Midbrain (tissue), 1 donor: ENCODE data around the gene FERD3L.

Experiments used
- DNase-seq: peaks from one replicate; lab custom pipeline; 2025; lab: John Stamatoyannopoulos, UW

The FERD3L gene

DNA sequence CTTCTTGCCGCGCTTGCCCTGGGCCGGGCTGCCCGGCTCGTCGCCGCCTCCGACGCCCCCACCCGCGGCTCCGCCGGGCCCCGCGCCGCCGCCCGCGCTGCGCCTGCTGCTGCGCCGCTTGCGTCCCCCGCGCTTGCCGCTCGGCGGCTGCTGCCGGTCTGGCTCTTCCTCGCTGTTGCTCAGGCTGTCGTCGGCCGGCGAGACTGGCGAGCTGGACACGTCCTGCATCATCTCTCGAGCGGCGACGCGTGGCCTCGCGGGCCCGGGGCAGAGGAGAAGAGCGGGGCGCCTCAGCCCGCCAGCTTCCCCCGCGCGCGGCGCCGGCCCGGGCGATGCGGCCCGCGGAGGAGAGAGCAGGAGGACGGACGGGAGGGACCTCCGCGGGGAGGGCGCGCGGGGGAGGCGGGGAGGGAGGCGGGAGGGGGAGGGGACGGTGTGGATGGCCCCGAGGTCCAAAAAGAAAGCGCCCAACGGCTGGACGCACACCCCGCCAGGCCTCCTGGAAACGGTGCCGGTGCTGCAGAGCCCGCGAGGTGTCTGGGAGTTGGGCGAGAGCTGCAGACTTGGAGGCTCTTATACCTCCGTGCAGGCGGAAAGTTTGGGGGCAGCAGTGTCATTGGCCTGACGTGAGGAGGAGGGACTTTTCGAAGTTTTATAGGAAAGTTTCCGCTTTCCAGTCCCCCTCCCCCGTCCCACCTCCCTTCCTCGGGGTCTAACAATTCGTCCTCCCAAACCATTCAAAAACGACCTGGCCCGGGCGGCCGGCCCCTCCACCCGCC lies 27.9 kb downstream of the FERD3L start, which contains the start of gene TWIST1:
TSS of gene TWIST1 (minus strand) at position 546 of the 779 bp plus-strand sequence. CDS start at position 231, 315 bp downstream.
- no peak for DNase-seq

DNA sequence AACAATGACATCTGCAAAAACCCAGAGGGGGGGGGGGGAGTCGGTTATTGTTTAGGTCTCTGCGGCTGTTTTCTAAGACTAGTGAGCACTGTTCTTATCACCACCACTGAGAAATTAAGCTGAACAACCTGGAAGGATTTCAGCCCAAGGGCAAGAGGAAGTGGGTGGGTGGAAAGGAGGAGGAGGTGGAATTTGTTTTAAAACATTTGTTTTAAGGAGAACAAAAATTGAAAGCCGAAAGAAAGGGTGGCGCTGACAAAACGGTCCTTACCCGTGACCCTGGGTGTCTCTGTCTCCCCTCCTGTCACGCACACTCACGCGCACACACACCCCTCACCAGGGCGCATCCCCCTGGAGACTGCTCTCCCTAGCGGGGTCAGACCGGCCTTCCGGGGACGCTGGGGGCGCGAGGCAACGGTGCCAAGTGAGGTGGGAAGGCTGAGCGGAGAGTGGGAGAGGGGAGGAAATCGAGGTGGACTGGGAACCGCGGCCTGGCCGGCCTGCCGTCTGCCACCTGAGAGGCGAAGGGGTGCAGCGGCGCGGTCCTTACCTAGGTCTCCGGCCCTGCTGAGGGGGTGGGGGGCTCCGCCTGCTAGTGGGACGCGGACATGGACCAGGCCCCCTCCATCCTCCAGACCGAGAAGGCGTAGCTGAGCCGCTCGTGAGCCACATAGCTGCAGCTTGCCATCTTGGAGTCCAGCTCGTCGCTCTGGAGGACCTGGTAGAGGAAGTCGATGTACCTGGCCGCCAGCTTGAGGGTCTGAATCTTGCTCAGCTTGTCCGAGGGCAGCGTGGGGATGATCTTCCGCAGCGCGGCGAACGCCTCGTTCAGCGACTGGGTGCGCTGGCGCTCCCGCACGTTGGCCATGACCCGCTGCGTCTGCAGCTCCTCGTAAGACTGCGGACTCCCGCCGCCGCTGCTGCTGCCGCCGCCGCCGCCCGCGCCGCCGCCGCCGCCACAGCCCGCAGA lies 28.8 kb downstream of the FERD3L start:
- DNase-seq, result no peak

DNA sequence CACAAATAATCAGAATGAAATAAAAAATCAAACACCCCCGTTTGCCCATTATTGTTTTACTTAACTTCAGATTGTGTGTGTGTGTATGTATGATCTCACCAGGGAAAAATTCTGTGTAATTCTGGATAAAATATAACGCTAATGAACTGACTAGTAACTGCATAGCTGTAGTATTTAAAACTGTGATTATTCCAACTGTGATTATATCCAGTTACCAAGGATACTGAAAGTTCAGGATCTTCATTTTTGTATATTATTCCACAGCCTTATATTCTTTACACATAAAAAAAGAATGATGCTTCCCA lies 30.7 kb downstream of the FERD3L start:
- no peak for DNase-seq

GRCh38 chr7:19113855-19114550 lies 31.2 kb downstream of the FERD3L start:
- no peak for DNase-seq

GRCh38 chr7:19113002-19113350 lies 32.2 kb downstream of the FERD3L start:
- DNase-seq, result no peak

DNA sequence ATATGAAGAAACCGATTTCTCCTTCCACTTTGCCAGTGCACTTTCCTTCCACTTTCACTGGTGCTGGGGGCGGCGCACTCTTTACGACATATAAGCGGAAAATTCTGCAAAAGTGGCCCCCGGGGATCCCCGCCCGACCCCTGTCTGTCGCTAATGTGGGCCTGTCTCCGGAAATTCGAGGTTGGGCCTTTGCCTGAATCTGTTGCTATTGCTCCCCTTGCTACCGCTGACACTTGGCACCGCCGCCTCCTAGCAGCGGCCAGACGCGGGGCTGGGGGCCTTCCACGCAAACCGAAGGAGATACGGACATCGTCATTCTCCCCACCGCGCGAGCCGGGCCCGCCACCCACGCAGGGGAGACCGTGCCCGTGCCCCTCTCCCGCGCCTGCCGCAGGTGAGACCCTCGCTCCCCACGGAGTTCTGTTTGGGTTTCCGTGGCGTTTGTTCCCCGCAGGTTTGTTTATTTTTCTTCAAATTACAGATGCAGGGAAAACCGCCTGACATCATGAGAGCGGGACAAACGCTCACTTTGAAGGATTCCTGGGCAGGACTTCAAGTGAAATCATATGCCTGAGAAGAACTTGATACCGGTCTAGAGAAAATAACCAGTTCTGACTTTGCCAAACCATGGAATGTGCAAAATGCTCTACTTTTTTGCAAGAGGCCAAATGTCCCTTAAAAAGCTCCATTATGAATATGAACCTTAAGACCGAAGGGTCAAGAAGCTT lies 32.8 kb downstream of the FERD3L start:
- no peak for DNase-seq

DNA sequence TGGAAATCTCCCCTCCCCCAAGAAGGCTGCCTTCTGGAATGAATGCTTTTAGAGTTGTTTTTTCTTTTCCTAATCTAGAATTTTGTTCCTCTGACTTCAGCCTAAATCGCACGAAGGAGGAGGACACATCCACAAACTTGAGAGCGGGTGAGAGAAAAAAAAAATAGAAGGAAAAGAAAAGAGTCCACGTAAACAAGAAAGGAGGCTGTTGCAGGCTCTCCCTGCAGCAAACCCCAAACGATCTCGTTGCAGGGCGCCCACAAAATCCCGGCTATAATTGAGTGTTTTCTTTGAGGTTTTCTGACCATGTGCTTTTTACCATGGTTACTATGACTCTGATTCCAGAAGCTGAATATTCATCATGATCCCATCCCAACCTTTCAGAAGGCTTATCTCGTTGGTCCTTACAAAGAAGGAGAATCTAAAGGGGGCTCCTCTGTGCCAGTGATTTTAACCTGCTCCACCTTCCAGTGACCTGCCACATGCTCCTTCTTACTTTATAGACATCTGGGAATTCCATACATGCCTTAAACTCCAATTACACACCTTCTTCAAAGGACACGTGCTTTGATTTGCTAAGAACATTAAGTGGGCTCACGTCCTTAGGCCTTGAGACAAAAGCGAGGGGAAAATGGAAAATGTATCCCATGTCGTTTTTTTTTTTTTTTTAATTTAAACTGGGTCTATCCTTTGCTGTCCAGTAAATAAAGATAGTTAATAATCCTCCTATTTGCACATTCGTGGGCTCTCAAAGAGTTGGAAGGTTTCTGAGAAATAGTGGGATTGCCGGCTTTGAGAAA lies 33.5 kb downstream of the FERD3L start:
- DNase-seq, result no peak

GRCh38 chr7:19110776-19111175 lies 34.4 kb downstream of the FERD3L start:
- no peak for DNase-seq

GRCh38 chr7:19110026-19110730 lies 35.0 kb downstream of the FERD3L start:
- DNase-seq, result no peak

DNA sequence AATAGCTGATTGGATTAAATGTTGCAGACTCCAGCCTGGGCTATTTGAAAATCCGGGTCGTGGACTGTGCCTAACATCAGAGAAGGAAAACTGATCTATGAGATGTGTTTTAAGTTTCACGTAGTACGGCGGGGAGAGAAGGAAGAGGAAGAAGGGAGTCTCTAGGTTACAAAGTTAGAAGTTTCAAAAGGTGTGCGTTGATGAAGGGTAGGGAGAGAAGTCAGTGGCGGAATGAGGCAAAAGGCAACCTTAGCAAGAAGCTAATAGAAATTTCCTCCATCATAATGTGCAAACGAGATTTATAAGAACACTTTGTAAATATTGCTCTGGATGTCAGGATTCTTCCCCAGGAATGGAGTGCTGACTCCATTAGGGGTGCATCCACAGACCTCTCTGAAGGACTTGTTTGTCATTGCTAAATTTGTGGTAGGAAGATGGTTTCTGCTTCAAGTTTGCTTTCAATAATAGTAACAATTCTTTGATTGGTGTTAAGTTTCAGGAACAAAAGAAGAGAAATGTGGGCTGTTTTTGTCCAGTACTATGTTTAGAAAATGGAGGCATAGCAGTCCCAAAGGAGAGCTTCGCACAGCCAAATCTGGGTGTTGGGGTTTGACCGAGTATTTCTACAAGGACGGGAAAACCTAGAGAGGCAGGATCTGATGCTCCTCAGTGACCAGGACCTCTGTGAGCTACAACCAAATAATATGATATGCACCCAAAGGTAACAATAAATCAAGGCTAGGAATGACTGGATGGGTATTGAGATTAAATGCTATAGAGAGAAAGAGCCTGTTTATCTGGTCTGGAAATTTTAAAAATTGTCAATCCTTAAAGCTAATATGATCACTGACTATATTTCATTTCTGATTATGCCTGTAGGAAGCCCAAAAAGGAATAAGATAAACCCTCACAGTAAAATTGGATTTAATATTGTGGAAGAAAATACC lies 35.9 kb downstream of the FERD3L start:
- no peak for DNase-seq

DNA sequence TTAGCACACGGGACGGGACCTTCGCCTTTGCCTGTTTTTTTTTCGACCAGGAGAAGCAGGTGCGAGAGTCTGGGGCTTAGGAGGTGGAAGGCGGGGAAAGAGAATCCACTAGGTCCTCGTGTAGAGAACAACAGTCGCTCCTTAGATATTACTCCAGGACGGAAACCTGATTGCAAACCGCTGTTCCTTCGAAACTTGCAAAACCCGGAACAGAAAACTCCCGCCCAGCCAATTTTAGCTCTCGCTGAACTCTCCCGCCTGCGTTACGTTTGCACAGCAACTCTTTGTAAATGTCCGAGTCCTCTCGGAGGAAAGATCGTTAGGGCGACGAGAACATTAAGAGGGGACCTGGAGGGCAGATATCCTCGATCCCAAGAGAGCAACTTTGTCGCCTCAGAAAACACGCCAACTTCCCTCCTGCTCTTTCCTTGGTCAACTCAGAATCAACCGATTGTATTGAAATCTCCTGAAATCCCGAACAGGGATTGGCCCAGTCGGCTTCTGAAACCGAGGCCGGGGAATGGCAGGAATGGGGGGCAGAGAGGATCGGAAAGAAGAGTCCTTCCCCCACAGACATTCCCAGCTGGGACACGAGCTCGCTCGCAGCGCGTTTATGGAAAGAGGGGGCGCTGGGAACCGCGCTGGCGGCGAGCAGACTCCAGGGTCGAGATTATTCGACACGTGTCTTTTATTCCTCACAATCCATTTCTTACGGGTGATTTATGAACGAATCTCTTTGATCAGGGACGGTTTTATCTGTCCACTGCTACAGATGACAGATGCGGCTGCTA lies 37.7 kb downstream of the FERD3L start:
- DNase-seq, result peak; percentile 11

- no peak for DNase-seq
Observed at GRCh38 chr7:19107081-19107355, 38.2 kb downstream of the FERD3L start.

- DNase-seq, result no peak
Observed at GRCh38 chr7:19106241-19107080, 38.8 kb downstream of the FERD3L start.

DNA sequence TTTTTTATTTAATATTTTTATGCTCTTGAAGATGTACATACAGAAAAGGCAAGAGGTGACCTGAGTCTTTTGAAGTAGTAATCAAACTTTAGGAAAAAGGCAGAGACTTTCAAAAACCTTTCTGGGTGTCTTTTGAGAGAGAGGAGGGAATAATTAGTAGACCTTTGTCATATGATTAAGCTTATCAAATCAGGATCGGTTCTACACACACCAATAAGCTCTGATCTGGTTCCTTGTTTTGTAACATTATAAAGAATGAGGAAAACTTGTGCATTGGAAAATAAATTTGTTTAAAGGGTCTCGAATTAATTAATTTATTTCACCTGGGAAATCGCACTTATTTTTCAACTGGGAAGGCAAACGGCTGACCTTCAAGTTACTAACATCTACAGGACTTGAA lies 39.7 kb downstream of the FERD3L start:
- DNase-seq, result no peak

GRCh38 chr7:19104811-19105210 lies 40.4 kb downstream of the FERD3L start:
- DNase-seq, result no peak

GRCh38 chr7:19102884-19103283 lies 42.3 kb downstream of the FERD3L start:
- no peak for DNase-seq

GRCh38 chr7:19101909-19102308 lies 43.3 kb downstream of the FERD3L start:
- DNase-seq, result no peak

DNA sequence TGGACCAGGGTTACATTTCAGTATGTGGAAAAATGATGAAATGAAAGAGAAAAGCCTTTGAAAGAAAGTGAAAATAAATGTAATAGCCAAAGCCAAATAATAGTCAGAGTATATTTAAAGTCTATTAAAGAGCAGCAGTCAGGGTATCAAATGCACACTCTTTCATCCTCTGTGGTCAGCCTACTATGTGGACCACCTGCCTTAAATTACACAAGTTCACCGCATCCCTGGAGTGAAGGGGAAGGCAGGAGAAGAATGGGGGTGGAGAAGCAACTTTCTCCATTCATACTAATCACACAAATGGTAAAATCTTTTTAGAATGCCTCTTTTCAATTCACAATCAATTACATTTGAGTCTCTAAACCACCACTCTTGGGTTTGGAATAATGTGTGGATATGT lies 43.7 kb downstream of the FERD3L start:
- DNase-seq, result no peak
